H9 (cell line): ENCODE data around the gene UBXN7. TPM values are rescaled to one million over a fixed set of nuclear protein-coding genes. Genes with fewer than 3 reads are reported as not detected.
"Not testable (repeated sequence)": the region's sequence is repeated elsewhere in the genome, so short reads cannot be mapped to it uniquely, and the experiment has no call there.

Experiments
- DNase-seq: peaks from one replicate; pipeline ENCODE4 v3.0.0-alpha.2; 2017
- H2AFZ ChIP-seq: one replicate; pipeline ENCODE4 v1.6.1; 2013; ENCODE audit warnings: mild to moderate bottlenecking, low read length, control low read depth, moderate library complexity
- H2AK5ac ChIP-seq: 2 replicates; pipeline ENCODE4 v1.6.1; 2013; ENCODE audit warnings: low read length, control low read depth, mixed read lengths; ENCODE audit not compliant: insufficient read length
- H2BK120ac ChIP-seq: one replicate; pipeline ENCODE4 v1.6.1; 2013; ENCODE audit warnings: low read depth, mild to moderate bottlenecking, low read length, control low read depth, inconsistent platforms; ENCODE audit not compliant: poor library complexity, severe bottlenecking
- H2BK12ac ChIP-seq: 2 replicates; pipeline ENCODE4 v1.6.1; 2013; ENCODE audit warnings: low read length, control low read depth, mixed read lengths, low read depth; ENCODE audit not compliant: insufficient read length
- H2BK15ac ChIP-seq: 2 replicates; pipeline ENCODE4 v1.6.1; 2013; ENCODE audit warnings: low read depth, low read length, control low read depth
- H2BK20ac ChIP-seq: one replicate; pipeline ENCODE4 v1.6.1; 2013; ENCODE audit warnings: low read depth, mild to moderate bottlenecking, low read length, control low read depth, inconsistent platforms; ENCODE audit not compliant: poor library complexity, severe bottlenecking
- H2BK5ac ChIP-seq: 2 replicates; pipeline ENCODE4 v1.6.1; 2013; ENCODE audit warnings: low read length, control low read depth, mixed read lengths; ENCODE audit not compliant: insufficient read length
- H3K14ac ChIP-seq: 2 replicates; pipeline ENCODE4 v1.6.1; 2013; ENCODE audit warnings: low read length, control low read depth; ENCODE audit not compliant: insufficient read depth
- H3K18ac ChIP-seq: 2 replicates; pipeline ENCODE4 v1.6.1; 2013; ENCODE audit warnings: low read depth, mild to moderate bottlenecking, mixed read lengths, low read length, control low read depth; ENCODE audit not compliant: insufficient read length
- H3K23ac ChIP-seq: 2 replicates; pipeline ENCODE4 v1.6.1; 2013; ENCODE audit warnings: low read length, control low read depth, mixed read lengths, low read depth; ENCODE audit not compliant: insufficient read length
- H3K23me2 ChIP-seq: 2 replicates; pipeline ENCODE4 v1.6.1; 2013; ENCODE audit warnings: low read depth, mild to moderate bottlenecking, mixed read lengths, low read length, control low read depth; ENCODE audit not compliant: insufficient read length, poor library complexity, severe bottlenecking
- H3K27ac ChIP-seq: 2 replicates; pipeline ENCODE4 v1.5.1; 2013; ENCODE audit warnings: low read length, control low read depth, mixed read lengths, low read depth; ENCODE audit not compliant: insufficient read length
- H3K27me3 ChIP-seq: 2 replicates; pipeline ENCODE4 v1.6.1; 2013; ENCODE audit warnings: low read length, control low read depth, inconsistent platforms; ENCODE audit not compliant: insufficient read depth
- H3K4ac ChIP-seq: 2 replicates; pipeline ENCODE4 v1.6.1; 2013; ENCODE audit warnings: low read depth, mild to moderate bottlenecking, control low read depth, inconsistent platforms, low read length, moderate library complexity
- H3K4me1 ChIP-seq: 2 replicates; pipeline ENCODE4 v1.6.1; 2013; ENCODE audit warnings: low read length, control low read depth, inconsistent platforms; ENCODE audit not compliant: insufficient read depth
- H3K4me2 ChIP-seq: 2 replicates; pipeline ENCODE4 v1.6.1; 2013; ENCODE audit warnings: low read length, control low read depth, mixed read lengths; ENCODE audit not compliant: insufficient read length, insufficient read depth
- H3K56ac ChIP-seq: 2 replicates; pipeline ENCODE4 v1.6.1; 2013; ENCODE audit warnings: low read depth, mild to moderate bottlenecking, mixed read lengths, low read length, control low read depth; ENCODE audit not compliant: insufficient read length
- H3K79me1 ChIP-seq: 2 replicates; pipeline ENCODE4 v1.6.1; 2013; ENCODE audit warnings: low read depth, mild to moderate bottlenecking, moderate library complexity, low read length, control low read depth, inconsistent platforms; ENCODE audit not compliant: insufficient read depth, poor library complexity, severe bottlenecking
- H3K79me2 ChIP-seq: 2 replicates; pipeline ENCODE4 v1.6.1; 2013; ENCODE audit warnings: low read length, control low read depth, inconsistent platforms; ENCODE audit not compliant: insufficient read depth
- H3K9ac ChIP-seq: 2 replicates; pipeline ENCODE4 v1.6.1; 2013; ENCODE audit warnings: low read length, control low read depth, mixed read lengths; ENCODE audit not compliant: insufficient read length; ENCODE audit errors: extremely low read depth
- H3K9me3 ChIP-seq: one replicate; pipeline ENCODE4 v1.6.1; 2013; ENCODE audit warnings: low read depth, low read length, inconsistent platforms; ENCODE audit not compliant: control insufficient read depth
- H3T11ph ChIP-seq: one replicate; pipeline ENCODE4 v1.6.1; 2013; ENCODE audit warnings: mild to moderate bottlenecking, low read length, control low read depth, inconsistent platforms
- H4K20me1 ChIP-seq: one replicate; pipeline ENCODE4 v1.6.1; 2013; ENCODE audit not compliant: control insufficient read depth, insufficient read length, insufficient read depth
- H4K5ac ChIP-seq: 2 replicates; pipeline ENCODE4 v1.6.1; 2013; ENCODE audit warnings: low read depth, mild to moderate bottlenecking, mixed read lengths, low read length, control low read depth; ENCODE audit not compliant: insufficient read length
- H4K8ac ChIP-seq: replicated peaks from 2 replicates; pipeline ENCODE4 v1.6.1; 2013; ENCODE audit warnings: low read length, control low read depth, mixed read lengths, low read depth; ENCODE audit not compliant: insufficient read length
- H4K91ac ChIP-seq: 2 replicates; pipeline ENCODE4 v1.6.1; 2013; ENCODE audit warnings: low read depth, mild to moderate bottlenecking, moderate library complexity, mixed read lengths, low read length, control low read depth; ENCODE audit not compliant: insufficient read length
- H3K27ac Mint-ChIP-seq, 3 experiments: 2 replicates in 2 of 3; 3 replicates in 1 of 3; pipeline ENCODE4 v1.8.0; 2020 to 2021; ENCODE audit warnings: mixed read lengths in 3 of 3, mild to moderate bottlenecking in 1 of 3, moderate library complexity in 1 of 3
- H3K27me3 Mint-ChIP-seq: 2 replicates; pipeline ENCODE4 v1.8.0; 2021; ENCODE audit warnings: low read depth, mild to moderate bottlenecking, moderate library complexity, mixed read lengths
- H3K36me3 Mint-ChIP-seq, 3 experiments: 2 replicates in 2 of 3; 3 replicates in 1 of 3; pipeline ENCODE4 v1.8.0; 2020 to 2021; ENCODE audit warnings: low read depth in 3 of 3, mixed read lengths in 3 of 3; ENCODE audit not compliant: insufficient read depth in 1 of 3
- H3K4me1 Mint-ChIP-seq, 2 experiments: 2 replicates each; pipeline ENCODE4 v1.8.0; 2020; ENCODE audit warnings: mixed read lengths in 2 of 2
- H3K4me3 Mint-ChIP-seq, 2 experiments: 2 replicates in 1 of 2; 3 replicates in 1 of 2; pipeline ENCODE4 v1.8.0; 2020 to 2021; ENCODE audit warnings: mild to moderate bottlenecking in 2 of 2, mixed read lengths in 2 of 2, moderate library complexity in 1 of 2
- H3K9me3 Mint-ChIP-seq, 2 experiments: 2 replicates in 1 of 2; 3 replicates in 1 of 2; pipeline ENCODE4 v1.8.0; 2020; ENCODE audit warnings: mild to moderate bottlenecking in 2 of 2, mixed read lengths in 2 of 2, moderate library complexity in 1 of 2
- whole genome bisulfite sequencing: extraction: QIAGEN DNeasy Blood & Tissue Kit; methylation state at CpG from one replicate; pipeline ENCODE4 v1.1.7; 2013; ENCODE audit warnings: missing lambda C conversion rate, low lambda C conversion rate, mixed read lengths; ENCODE audit not compliant: insufficient read length; ENCODE audit errors: extremely low coverage; 5-methylcytosine and 5-hydroxymethylcytosine counted together
- total RNA-seq: library from RNA; stranded (reverse); gene quantifications from 2 replicates; pipeline ENCODE4 v1.2.1, GENCODE V29; 2021
- TF ChIP-seq, protein P1 (sequence below): fragments of 200-600 bp; sonication (generic); conservative IDR thresholded peaks from 3 replicates; pipeline ENCODE4 v1.8.0; 2021; ENCODE audit warnings: antibody characterized with exemption, mild to moderate bottlenecking

Gene UBXN7
- total RNA-seq, 1 experiment from 2014 or later: 110 TPM

GRCh38 chr3:196445391-196445790 is 13.2 kb upstream of the UBXN7 start:
- not testable (repeated sequence) for H3K23me2 ChIP-seq, H3K56ac ChIP-seq, H3K14ac ChIP-seq, H2AK5ac ChIP-seq, H4K5ac ChIP-seq, H3T11ph ChIP-seq, H3K36me3 Mint-ChIP-seq, H3K23ac ChIP-seq, H4K8ac ChIP-seq, H2BK20ac ChIP-seq, H3K4me3 Mint-ChIP-seq, H3K4me1 Mint-ChIP-seq, H2BK12ac ChIP-seq, H2BK5ac ChIP-seq, H3K9me3 Mint-ChIP-seq, H2AFZ ChIP-seq, H3K18ac ChIP-seq, H3K79me1 ChIP-seq, H4K20me1 ChIP-seq, H2BK15ac ChIP-seq, H2BK120ac ChIP-seq, H3K27ac ChIP-seq, H3K9me3 ChIP-seq, H3K79me2 ChIP-seq, H3K9ac ChIP-seq, H3K4ac ChIP-seq, H4K91ac ChIP-seq, H3K4me1 ChIP-seq, H3K27me3 Mint-ChIP-seq, H3K4me2 ChIP-seq, H3K27ac Mint-ChIP-seq, H3K27me3 ChIP-seq
- peak; percentile 41 for DNase-seq
- no CpG with 5 or more reads among the region's 7 CpGs for WGBS
- TF ChIP-seq, protein P1, sequence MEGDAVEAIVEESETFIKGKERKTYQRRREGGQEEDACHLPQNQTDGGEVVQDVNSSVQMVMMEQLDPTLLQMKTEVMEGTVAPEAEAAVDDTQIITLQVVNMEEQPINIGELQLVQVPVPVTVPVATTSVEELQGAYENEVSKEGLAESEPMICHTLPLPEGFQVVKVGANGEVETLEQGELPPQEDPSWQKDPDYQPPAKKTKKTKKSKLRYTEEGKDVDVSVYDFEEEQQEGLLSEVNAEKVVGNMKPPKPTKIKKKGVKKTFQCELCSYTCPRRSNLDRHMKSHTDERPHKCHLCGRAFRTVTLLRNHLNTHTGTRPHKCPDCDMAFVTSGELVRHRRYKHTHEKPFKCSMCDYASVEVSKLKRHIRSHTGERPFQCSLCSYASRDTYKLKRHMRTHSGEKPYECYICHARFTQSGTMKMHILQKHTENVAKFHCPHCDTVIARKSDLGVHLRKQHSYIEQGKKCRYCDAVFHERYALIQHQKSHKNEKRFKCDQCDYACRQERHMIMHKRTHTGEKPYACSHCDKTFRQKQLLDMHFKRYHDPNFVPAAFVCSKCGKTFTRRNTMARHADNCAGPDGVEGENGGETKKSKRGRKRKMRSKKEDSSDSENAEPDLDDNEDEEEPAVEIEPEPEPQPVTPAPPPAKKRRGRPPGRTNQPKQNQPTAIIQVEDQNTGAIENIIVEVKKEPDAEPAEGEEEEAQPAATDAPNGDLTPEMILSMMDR: peak; percentile 61
